NCI-H2107 (cell line): ENCODE results near the gene NMT1.
"Not testable (repeated sequence)": the region's sequence is repeated elsewhere in the genome, so short reads cannot be mapped to it uniquely, and the experiment has no call there.

Experiments
- DNase-seq: peaks from one replicate; lab custom pipeline; 2025; lab: John Stamatoyannopoulos, UW

NMT1 gene

DNA sequence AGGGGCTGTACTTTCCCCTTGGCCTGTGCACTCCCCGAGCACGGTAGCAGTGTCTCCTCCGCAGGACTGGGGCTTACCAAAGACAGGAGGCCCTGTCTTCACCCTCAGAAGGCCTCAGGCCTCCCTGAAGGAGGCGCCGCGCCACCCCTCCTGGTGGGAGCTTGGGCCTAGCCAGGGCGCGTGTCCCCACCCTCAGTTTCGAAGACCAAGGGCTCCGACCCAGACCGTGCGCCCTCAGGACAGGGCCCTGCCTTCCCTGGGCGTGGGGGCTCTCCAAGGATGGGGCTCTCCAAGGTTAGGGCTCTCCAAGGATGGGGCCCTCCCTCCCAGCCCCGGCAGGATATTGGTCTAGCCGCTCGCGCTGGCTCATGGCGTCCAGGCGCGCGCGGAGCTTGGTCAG lies 59.4 kb downstream of the NMT1 start:
- DNase-seq = no peak

DNA sequence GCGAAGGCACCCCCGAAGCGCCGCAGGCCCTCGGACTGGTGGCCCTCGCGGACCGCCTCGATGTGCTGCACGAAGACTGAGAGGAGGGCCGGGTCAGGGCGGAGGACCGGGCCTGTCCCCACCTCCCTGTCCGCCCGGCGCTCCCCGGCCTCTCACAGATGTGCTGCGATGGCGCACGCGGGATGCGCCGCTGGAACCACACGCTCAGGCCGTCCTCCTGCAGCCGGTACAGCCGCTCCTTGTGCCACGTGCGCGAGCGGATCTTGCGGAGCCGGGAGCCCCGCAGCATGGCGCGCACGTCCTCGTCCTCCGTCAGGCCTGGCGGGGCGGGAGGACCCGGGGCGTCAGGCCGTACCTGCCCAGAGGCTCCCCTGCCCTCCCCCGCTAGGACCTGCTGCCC lies 59.9 kb downstream of the NMT1 start:
- DNase-seq = no peak

DNA sequence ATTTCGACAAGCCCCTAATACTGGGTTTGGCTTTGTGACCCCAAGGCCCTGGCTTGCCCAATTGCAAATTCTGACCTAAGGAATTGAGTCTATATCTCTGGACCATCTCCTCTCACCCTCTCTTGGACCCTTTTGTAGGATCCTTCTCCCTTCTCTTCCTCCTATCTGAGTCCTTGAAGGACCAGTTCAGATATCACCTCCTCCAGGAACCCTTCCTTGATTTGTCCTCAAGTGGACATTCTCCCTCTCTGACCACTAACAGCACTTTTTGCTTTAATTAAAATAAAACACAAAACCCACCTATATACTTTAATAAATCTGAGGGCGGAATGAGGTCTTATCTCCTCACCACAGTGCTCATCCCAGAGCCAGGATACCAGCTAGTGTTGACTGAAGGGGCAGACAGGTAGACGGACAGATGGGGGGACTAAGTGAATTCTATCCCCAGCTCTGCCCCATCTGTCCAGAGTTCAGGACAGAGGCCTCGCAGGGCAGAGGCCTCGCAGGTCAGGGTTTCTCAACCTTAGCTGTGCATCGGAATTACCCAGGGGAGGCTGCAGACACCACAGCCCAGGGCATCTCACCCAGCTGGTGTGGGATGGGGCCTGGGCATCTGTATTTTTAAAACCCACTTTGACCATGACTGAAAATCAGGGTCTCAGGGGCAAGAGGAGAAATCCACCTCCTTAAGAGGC lies 62.1 kb downstream of the NMT1 start:
- DNase-seq = no peak

DNA sequence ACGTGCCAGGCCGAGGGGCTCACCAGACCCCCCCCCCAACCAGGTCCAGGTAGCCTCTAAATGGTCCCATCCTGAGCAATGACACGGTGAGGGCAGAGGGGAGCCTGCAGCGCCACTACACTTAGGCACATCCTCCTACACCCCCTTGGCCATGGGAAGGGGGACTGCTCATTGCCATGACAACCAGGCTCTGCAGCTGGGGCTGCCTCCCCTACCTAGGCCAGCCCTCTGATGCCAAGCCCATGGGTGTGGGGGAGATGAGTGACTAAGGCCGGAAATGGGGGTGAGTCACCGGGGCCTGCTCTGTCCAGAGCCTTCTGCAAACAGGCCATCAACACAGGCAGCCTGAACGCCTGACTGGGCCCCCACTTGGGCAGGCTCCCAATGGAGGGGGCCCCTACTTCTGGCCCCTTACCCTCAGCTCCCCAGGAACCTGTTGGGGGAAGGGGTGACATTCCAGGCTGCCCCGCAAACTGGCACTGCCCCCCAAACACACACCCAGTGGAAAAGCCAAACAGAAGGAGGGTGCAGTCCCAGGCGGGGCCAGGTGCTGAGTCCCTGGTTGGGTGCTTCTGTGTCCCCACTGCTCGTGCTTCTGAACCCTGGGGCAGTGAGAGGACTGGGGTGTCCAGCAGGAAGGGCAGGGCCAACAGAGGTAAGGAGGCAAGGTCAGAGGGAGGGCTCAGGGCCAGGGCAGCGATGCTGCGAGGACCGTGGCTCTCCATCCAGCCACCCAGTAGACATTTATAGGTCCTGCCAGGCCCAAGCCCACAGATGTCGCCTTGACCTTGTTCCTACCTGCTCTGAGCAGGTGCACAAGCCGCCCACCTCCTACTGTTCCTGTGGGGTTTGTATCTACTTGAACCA lies 63.0 kb downstream of the NMT1 start:
- no peak for DNase-seq

DNA sequence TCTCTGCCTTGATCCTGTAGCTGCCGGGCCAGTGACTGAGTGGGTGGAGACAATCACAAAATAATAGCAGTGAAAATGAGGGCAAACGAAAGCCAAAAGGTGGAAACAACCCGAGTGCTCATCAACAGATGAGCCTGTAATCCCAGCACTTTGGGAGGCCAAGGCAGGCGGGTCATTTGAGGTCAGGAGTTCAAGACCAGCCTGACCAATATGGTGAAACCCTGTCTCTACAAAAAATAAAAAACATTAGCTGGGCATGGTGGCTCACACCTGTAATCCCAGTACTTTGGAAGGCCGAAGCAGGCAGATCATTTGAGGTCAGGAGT lies 63.6 kb downstream of the NMT1 start:
- not testable (repeated sequence) for DNase-seq

DNA sequence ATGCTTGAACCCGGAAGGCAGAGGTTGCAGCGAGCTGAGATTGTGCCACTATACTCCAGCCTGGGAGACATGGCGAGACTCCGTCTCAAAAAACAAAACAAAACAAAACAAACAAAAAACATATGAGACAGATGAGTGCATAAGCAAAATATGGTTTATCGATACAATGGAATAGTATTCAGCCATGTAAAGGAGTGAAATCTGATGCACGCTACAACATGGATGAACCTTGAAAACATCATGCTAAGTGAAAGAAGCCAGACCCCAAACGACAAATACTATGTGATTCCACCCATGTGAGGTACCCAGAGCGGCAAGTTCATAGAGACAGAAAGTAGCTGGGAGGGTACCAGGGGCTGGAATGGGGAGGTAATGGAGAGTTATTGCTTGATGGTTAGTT lies 64.4 kb downstream of the NMT1 start:
- no peak for DNase-seq

DNA sequence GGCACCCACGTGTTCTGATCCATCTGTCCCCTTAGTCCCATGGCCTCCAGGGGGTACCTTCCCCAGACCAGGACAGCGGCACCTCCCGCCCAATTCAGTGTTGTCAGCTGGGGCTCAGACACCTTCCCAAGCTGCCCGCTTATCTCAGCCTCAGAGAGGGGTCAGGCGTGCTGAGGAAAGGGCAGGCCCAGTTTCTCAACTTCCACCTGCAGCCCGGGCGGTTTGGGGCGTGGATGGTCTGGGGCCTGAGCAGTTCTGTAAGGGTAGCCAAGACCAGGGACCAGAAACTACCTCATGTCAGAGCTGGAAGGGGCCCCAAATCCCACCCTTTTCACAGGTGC lies 66.1 kb downstream of the NMT1 start:
- no peak for DNase-seq

DNA sequence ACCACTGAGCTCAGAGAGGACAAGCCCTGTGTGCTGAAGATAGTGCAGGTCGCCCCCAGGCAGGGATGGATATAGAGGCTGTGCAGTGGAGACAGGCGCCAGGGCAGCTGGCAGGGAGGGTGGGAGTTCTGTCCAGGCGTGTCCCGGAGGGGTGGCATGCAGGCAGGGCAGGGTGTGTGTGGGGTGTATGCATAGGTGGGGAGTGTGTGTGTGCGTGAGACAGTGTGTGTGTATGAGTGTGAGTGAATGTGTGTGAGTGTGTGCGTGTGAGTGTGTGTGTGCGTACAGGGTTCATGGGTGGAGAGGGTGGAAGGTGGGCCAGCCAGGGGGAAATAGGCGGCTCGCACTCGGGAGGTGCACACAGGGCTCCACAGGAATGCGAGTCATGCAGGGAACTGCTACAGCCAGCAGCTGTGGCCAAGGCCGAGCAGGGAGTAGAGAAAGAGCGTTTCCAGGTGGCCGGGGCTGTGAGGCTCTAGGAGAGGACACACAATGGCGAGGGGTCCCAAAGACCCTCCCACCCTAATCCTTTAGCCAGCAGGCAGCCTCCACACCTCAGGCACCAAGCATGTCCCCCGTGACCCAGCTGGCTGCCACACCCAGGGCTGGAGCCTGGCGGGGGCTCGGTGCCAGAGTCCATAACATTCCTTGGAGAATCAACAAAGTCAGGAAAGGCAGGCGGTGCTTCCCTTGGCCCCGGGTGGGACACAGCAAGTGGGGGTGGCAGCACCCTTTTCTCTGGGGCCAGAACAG lies 66.6 kb downstream of the NMT1 start:
- DNase-seq = no peak

DNA sequence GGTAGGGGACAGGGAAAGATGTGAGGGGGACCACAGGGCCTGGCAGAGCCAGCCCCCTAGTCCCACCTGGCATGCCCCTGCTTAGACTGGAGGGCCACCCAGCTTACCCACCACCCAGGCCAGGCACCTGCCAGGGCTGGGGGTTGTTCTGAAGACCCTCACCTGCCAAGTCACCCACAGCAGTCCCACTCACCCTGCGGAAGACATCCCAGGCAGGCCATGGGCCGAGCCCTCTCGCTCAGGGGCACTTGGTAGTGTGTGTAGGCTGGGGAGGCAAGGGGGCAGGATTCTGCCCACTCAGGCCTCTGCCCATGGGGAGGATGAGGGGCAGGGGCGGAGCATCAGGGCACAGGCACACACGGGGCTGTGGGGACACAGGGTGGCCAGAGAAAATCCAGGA lies 67.2 kb downstream of the NMT1 start:
- DNase-seq = no peak

DNA sequence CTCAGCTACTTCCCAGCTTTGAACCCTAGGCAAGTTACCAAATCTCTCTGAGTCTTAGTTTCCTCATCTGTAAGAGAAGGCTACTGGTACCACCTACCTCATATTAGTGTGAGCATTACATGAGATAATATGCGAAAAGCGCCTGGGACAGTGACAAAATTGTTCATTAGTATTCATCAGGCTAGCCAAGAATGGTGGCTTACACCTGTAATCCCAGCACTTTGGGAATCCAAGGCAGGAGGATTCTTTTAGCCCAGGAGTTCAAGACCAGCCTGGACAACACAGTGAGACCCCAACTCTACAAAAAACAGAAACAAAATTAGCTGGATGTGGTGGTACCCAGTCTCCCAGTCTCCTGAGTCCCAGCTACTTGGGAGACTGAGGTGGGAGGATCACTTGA lies 67.9 kb downstream of the NMT1 start:
- DNase-seq = no peak

DNA sequence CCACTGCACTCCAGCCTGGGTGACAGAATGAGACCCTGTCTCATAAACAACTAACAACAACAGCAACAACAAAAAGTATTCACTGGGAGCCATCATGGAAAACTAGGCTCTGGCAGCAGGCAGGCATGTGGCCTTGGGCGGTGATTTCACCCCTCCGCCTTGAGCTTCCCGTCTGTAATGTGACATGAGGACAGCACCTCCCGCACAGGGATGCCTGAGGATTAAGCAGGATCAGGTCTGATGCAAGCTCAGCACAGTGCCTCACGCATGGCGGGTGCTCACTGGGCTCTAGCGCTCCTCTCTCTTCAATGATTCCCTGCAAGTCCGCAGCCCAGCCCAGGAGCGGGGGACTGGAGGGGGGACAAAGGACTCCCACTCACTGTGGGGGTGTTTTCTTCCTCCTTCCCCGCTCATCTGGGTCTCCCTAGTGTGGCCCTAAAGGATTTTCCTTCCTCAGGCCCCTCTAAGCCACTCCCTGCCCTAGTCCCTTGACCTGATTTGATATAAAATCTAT lies 68.4 kb downstream of the NMT1 start:
- no peak for DNase-seq

DNA sequence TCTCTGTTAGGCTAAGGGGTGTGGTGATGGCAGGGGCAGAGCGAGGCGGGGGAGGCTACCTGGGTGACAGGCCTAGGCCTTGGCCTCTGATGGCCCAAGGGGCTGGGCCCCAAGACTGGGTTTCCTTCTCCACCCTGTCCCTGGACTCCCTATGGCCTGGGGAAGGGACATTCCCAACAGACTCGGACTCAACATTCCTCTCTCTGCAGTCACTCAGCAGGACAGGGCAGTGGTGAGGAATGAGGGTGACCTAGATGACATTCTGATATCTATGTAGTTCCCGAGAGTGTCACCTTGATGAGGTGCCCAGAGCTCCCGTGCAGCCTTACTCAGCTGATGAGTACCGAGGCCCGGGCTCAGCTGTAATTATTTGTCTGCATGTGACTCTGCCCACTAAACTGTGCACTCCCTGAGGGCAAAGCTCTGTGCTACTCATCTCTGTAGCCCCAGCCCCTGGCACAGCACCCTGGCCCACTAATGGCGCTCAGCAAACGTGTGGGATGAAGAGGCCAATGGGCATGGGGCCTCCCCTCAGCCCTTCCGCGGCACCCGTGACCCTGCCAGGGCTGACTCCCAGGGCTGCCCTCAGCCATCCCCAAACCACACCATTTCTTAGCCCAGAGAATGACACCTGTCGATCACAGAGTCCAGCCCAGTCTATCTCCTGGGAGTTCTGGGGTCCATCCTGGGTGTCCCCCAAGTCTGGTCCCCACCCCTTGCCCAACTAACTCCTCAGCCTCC lies 69.0 kb downstream of the NMT1 start:
- DNase-seq = no peak

DNA sequence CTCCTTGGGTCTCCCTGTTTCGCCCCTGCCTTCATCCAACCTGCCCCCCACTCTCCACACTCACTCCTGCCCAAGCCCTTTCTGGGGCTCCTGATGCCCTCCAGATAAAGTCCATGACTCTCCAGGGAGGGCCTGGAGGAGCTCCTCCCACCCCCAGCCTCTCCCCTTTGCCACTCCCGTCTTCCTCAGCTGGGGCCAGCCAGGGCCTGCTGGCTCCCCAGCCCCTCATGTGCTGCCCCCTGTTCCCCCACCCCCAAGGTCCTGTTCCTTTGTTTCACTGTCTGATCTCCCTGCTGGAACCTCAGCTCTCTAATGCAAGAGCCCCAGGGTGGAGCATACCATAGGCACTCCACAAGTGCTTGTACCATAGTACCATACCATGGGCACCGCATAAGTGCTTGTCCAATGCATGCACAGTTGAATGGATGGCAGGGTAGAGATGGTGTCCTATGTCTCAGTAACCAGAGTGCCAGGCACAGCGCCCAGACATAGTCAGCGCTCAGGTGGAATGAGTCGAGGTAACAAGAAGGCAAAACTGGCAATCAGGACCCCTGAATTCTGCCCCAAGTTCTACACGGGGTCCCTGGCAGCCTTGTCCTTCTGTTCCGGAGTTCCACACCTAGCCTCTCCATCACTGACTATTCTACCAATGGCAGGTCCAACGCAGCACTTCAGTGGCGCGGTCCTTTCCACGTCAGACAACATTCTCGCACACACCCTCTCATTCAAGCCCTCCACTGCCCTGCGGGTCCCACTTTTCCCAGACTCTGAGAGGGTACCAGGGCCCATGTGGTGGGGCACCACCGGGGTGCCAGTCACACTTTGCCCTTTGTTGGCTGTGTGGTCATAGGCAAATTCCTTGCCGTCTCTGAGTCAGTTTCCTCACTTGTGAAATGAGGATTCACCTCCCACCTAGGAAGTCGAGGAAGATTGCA lies 69.8 kb downstream of the NMT1 start:
- DNase-seq = no peak

DNA sequence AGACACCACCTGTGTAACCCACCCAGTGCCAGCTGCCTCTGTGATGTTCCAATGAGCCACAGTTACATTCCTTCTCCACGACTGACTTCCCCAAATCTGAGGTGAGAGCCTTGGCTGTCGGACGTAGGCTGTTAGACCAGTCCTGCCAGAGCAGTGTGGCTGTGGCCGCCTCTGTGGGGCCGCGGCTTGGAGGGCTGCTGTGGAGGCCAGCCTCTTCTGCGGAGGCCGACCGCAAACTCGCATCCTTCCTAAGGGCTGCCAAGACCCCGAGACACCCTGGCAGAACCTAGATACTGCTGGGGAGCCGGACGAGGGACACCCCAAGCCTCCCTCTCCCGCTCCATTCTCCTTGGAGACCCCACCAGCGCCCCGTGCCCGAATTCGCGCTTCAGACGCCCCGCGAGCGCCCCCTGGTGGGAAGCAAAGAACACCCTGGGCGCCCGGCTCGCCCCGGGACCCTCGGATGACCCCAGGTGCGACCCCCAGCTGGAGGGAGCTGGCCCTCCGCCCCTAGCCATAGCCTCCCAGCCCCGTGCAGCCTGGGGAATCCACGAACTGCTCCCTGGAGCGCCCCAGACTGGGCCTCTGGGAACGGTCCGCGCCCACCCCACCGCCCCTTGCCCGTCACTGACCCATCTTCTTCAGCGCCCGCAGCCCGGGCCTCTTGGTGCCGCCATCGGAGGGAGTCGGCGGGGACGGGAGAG lies 70.7 kb downstream of the NMT1 start:
- no peak for DNase-seq

DNA sequence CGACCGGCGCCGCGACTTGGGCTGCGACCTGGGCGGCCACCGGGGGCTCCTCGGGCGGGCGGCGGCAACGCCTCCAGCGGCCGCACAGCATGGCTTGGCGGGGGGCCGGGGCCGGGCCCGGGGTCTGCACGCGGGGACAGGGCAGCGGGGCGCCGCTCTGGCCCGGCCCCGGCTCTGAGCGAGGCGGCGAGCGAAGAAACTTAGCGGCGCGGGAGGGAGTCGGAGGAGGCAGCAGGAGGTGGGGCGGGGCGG lies 71.1 kb downstream of the NMT1 start, which contains the start of gene PLCD3:
TSS of gene PLCD3 (minus strand) at position 196 of the 252 bp plus-strand sequence. CDS start at position 91, 105 bp downstream.
- peak; percentile 7 for DNase-seq

DNA sequence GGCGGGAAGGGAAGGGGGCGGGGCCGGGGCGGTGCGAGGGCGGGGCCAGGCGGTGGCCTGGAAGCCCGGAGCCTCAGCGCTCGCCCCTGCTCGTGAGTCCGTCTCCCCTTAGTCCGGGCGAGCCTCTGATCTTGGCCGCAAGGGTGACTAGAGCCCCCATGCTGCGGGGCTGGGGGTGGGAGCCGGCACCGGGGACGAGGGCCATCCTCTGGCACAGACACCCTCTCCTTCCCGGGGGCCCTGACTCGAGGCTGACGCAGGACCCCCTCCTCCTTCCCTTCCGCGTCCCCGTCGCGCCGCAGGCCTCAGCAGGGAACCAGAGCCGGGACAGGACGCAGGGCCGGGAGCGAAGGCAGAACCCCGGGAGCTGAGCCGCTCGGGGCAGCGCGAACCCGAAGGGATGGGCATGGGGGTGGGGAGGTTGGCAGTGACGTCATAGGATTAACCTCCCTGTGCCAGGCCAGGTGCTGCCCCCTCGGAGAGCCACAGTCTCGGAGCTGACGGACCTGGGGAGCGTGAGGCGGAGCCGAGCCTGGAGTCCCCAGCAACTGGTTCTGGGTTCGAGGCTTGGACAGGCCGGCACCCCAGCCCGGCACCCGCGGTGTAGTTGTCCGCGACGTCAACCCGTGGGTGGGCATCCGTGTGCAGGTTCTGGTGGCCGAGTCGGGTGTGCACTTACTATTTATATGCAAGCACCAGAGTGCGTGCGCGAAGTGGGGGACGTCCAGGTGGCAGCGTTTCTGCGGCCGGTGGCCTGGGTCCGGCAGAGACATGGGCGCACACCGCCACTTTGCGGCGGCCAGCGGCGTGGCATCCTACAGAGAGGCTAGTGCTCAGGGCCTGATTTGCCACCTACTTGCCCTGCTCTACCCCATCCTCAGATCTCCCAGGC lies 71.7 kb downstream of the NMT1 start:
- no peak for DNase-seq

DNA sequence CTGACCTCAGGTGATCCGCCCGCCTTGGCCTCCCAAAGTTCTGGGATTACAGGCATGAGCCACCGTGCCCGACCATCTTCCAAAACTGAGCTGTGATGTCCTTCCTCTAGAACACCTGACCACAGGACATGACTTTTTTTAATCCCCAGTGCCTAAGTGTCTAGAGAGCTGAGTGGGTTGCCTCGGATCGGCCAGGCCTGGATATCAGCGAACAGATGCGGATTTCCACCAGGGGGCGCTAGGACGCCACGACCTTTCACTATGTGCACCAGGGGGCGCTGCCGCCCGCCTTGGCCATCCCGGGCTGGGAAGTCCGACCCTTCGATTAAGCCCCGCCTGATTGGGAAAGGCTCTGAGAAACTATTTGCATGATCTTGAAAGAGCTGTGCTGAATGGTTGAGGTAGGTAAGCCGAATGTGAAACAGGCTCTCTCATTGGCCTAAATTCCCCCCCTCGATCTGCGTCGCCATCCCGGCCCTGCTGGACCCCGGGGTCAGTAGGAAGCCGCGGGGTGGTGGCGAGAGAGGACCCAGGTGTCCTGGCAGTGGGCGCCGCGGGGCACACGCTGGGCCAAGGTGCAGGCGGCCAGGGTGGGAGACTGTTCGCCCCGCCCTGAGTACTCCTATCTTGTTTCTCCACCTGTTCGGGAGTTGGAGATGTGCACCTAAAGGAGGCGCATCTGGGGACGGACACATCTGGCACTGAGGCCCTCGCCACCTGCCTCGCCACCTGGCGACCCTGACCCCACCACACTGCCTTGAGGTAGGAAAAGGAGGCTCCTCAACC lies 74.3 kb downstream of the NMT1 start, which contains the start of gene ACBD4:
TSS of gene ACBD4 (plus strand) at position 496 of the 786 bp plus-strand sequence. CDS start 458 bp downstream, outside the sequence.
- peak; percentile 95 for DNase-seq

DNA sequence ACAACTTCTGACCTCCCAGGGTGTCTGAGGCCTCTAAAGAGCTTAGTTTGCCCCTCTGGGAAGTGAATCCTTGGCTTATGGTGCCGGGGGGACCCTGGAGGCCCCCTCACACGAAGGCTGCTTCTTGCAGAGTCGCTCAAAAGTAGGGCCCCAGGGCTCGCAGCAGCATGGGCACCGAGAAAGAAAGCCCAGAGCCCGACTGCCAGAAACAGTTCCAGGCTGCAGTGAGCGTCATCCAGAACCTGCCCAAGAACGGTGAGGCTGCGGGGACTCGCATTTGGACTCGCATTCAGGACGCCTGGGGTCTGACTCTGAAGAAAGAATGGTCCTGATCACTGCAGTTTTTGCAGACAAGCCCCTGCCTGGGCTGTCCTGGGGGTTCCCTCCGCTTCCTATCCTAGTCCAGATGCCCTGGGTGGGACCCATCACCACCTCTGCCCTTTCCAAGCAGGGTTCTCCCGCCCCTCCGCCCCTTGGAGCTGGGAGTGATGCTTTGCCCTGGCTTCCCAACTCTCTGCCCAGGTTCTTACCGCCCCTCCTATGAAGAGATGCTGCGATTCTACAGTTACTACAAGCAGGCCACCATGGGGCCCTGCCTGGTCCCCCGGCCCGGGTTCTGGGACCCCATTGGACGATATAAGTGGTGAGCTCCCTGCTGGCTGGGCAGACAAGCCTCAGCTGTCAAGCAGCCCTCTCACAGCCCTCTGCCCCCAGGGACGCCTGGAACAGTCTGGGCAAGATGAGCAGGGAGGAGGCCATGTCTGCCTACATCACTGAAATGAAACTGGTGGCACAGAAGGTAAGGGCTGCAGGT lies 75.1 kb downstream of the NMT1 start:
- no peak for DNase-seq
